ENCODE data around the gene RUNDC3A. TPM values are rescaled to one million over a fixed set of nuclear protein-coding genes. Genes with fewer than 3 reads are reported as not detected.

RUNDC3A gene
- total and polyA plus RNA-seq, 2 of the 13 experiments (the other 11 are each of a cell fraction or from before 2014, with no cell fraction given) = 0.25 TPM; not detected in 1

DNA sequence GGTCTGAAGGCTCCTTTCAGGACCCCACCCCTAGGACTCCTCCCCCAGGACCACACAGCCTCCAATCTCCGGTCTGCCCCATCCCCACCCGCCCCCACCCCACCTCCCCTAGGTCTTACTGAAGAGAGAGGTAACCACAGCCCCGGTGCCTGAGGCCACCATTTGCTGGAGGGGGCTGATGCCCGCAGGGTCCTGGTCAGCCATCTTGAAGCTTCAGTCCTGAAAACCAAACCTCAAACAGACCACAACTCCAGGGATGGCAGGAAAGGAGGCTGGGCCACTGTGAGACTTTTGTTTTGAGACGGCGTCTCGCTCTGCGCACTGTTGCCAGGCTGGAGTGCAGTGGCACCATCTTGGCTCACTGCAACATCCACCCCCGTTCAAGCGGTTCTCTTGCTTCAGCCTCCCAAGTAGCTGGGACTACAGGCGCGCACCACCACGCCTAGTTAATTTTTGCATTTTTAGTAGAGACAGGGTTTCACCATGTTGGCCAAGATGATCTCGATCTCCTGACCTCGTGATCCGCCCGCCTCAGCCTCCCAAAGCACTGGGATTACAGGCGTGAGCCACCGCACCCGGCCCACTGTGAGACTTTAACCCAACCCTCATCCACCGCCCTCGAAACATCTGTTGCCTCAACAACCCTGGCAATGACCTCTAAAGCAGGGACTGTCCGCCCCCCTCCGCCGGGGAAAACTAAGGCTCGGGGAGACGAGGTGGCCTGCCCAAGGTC lies 15.1 kb downstream of the RUNDC3A start (continued):
- TF ChIP-seq, protein P1, sequence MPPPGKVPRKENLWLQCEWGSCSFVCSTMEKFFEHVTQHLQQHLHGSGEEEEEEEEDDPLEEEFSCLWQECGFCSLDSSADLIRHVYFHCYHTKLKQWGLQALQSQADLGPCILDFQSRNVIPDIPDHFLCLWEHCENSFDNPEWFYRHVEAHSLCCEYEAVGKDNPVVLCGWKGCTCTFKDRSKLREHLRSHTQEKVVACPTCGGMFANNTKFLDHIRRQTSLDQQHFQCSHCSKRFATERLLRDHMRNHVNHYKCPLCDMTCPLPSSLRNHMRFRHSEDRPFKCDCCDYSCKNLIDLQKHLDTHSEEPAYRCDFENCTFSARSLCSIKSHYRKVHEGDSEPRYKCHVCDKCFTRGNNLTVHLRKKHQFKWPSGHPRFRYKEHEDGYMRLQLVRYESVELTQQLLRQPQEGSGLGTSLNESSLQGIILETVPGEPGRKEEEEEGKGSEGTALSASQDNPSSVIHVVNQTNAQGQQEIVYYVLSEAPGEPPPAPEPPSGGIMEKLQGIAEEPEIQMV (CRISPR knock-in tag; IDR thresholded peaks at IDR 0.05; ENCODE audit: low read depth) = peak; percentile 52
- TF ChIP-seq ATAD3A (CRISPR knock-in tag; IDR thresholded peaks at IDR 0.05) (no peak), IRX3 (CRISPR knock-in tag; IDR thresholded peaks at IDR 0.05; ENCODE audit: borderline replicate concordance, low read depth) (no peak), ZNF839 (CRISPR knock-in tag; IDR thresholded peaks at IDR 0.05; ENCODE audit: borderline replicate concordance) (no peak), KDM3A (CRISPR knock-in tag; IDR thresholded peaks at IDR 0.05; ENCODE audit: low read depth) (no peak; the same call in 1 of the 2 replicates), ZNF552 (CRISPR knock-in tag; IDR thresholded peaks at IDR 0.05; ENCODE audit: borderline replicate concordance) (no peak; the same call in 1 of the 2 replicates), HOMEZ (CRISPR knock-in tag; IDR thresholded peaks at IDR 0.05; ENCODE audit: low read depth) (no peak), ADNP (CRISPR knock-in tag; IDR thresholded peaks at IDR 0.05) (no peak), SP1 (IDR thresholded peaks at IDR 0.05) (no peak), SP1 (CRISPR knock-in tag; IDR thresholded peaks at IDR 0.05) (no peak), SNAPC5 (CRISPR knock-in tag; IDR thresholded peaks at IDR 0.05; ENCODE audit: borderline replicate concordance) (no peak), ZNF614 (CRISPR knock-in tag; IDR thresholded peaks at IDR 0.05; ENCODE audit: borderline replicate concordance) (no peak), MIER3 (CRISPR knock-in tag; IDR thresholded peaks at IDR 0.05; ENCODE audit: borderline replicate concordance) (0 out of 2 replicates have a peak, but pooled peaks have one; percentile 23), NFYB (CRISPR knock-in tag; IDR thresholded peaks at IDR 0.05) (no peak), MTA3 (CRISPR knock-in tag; IDR thresholded peaks at IDR 0.05) (no peak), MLLT10 (CRISPR knock-in tag; IDR thresholded peaks at IDR 0.05) (no peak), ZNF574 (CRISPR knock-in tag; IDR thresholded peaks at IDR 0.05) (no peak), GTF2F1 (IDR thresholded peaks at IDR 0.05; ENCODE audit: low read length) (no peak)
- TF ChIP-seq, protein P2, sequence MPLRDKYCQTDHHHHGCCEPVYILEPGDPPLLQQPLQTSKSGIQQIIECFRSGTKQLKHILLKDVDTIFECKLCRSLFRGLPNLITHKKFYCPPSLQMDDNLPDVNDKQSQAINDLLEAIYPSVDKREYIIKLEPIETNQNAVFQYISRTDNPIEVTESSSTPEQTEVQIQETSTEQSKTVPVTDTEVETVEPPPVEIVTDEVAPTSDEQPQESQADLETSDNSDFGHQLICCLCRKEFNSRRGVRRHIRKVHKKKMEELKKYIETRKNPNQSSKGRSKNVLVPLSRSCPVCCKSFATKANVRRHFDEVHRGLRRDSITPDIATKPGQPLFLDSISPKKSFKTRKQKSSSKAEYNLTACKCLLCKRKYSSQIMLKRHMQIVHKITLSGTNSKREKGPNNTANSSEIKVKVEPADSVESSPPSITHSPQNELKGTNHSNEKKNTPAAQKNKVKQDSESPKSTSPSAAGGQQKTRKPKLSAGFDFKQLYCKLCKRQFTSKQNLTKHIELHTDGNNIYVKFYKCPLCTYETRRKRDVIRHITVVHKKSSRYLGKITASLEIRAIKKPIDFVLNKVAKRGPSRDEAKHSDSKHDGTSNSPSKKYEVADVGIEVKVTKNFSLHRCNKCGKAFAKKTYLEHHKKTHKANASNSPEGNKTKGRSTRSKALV (CRISPR knock-in tag; IDR thresholded peaks at IDR 0.05) = 0 out of 2 replicates have a peak, but pooled peaks have one; percentile 19
- TF ChIP-seq, protein P3, sequence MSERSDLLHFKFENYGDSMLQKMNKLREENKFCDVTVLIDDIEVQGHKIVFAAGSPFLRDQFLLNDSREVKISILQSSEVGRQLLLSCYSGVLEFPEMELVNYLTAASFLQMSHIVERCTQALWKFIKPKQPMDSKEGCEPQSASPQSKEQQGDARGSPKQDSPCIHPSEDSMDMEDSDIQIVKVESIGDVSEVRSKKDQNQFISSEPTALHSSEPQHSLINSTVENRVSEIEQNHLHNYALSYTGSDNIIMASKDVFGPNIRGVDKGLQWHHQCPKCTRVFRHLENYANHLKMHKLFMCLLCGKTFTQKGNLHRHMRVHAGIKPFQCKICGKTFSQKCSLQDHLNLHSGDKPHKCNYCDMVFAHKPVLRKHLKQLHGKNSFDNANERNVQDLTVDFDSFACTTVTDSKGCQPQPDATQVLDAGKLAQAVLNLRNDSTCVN (CRISPR knock-in tag; IDR thresholded peaks at IDR 0.05; ENCODE audit: borderline replicate concordance) = no peak
